K562 (cell line): ENCODE data around the gene LMAN1L. TPM values are rescaled to one million over a fixed set of nuclear protein-coding genes. Genes with fewer than 3 reads are reported as not detected.
A peak's percentile ranks its signal among the peaks of the same experiment; 100 is the strongest.

Source experiments
- ATAC-seq: fragments of 200-7000 bp; cut with Tn5 transposase; 3 replicates; pipeline ENCODE4 v1.9.1; 2020; ENCODE audit warnings: moderate library complexity
- BruUV-seq: library from RNA; stranded (reverse); fragments of 400-500 nt; replicated peaks from 2 replicates; lab custom pipeline; 2021; lab: Mats Ljungman, UMichigan
- CTCF ChIA-PET: fragments of 300-600 bp; formaldehyde crosslinking; extraction: SDS; loops from one replicate; lab custom pipeline; 2021; ENCODE audit warnings: low intra/inter-chr PET ratio; lab: Yijun Ruan, JAX
- POLR2A ChIA-PET: fragments of 300-600, 350-650 bp; sonication (Branson Sonifier 250); formaldehyde crosslinking; extraction: SDS; loops from one replicate; lab custom pipeline; 2021; ENCODE audit warnings: antibody characterized with exemption, inconsistent platforms; lab: Yijun Ruan, JAX
- DNase-seq, 4 experiments: peaks; one replicate each; pipeline versions ENCODE4 v3.0.0 to v3.0.0-alpha.2; 2011 to 2018; ENCODE audit warnings: low spot score in 3 of 4, mixed read lengths in 3 of 4; ENCODE audit errors: extremely low read depth in 1 of 4
- FAIRE-seq: peaks from 2 replicates; lab custom pipeline; 2011; peaks lifted over from hg19 to GRCh38; lab: Jason Lieb, UNC
- H2AFZ ChIP-seq: 2 replicates; pipeline ENCODE4 v1.6.0; 2011; ENCODE audit warnings: low read depth, low read length, control low read depth, inconsistent platforms
- H3K27ac ChIP-seq: fragments of 200-600 bp; 3 replicates; pipeline ENCODE4 v1.8.0; 2011; ENCODE audit warnings: low read depth, mild to moderate bottlenecking, control low read depth, inconsistent platforms, low read length, moderate library complexity, mixed read lengths; ENCODE audit errors: extremely low read depth
- H3K27me3 ChIP-seq, 2 experiments: fragments of 300-600 bp in 1 of 2; 2 replicates in 1 of 2; 3 replicates in 1 of 2; pipeline versions ENCODE4 v1.6.0 to v1.8.0; 2011; ENCODE audit warnings: inconsistent platforms in 2 of 2, low read length in 2 of 2, mild to moderate bottlenecking in 1 of 2, mixed read lengths in 1 of 2, moderate library complexity in 1 of 2; ENCODE audit not compliant: control insufficient read depth in 2 of 2, insufficient read depth in 2 of 2
- H3K36me3 ChIP-seq: fragments of 300-600 bp; 3 replicates; pipeline ENCODE4 v1.8.0; 2011; ENCODE audit warnings: mild to moderate bottlenecking, low read length, inconsistent platforms; ENCODE audit not compliant: control insufficient read depth, insufficient read depth
- H3K4me1 ChIP-seq, 2 experiments: fragments of 200-600 bp in 1 of 2; replicated peaks in 1 of 2; 2 replicates in 1 of 2; 3 replicates in 1 of 2; pipeline versions ENCODE4 v1.5.1 to v1.8.0; 2011; ENCODE audit warnings: inconsistent platforms in 2 of 2, low read length in 2 of 2, mild to moderate bottlenecking in 1 of 2, mixed read lengths in 1 of 2, moderate library complexity in 1 of 2; ENCODE audit not compliant: control insufficient read depth in 2 of 2, insufficient read depth in 2 of 2
- H3K4me2 ChIP-seq: 2 replicates; pipeline ENCODE4 v1.6.1; 2011; ENCODE audit warnings: low read length, control low read depth, inconsistent platforms, mixed read lengths; ENCODE audit not compliant: insufficient read depth
- H3K4me3 ChIP-seq: fragments of 200-600 bp; sonication (generic), shearing (Covaris generic); 2 replicates; pipeline ENCODE4 v1.5.1; 2016; ENCODE audit warnings: control low read depth, inconsistent platforms
- H3K79me2 ChIP-seq: fragments of 200-600 bp; 3 replicates; pipeline ENCODE4 v1.8.0; 2011; ENCODE audit warnings: low read length, inconsistent platforms; ENCODE audit not compliant: control insufficient read depth, insufficient read depth
- H3K9ac ChIP-seq, 2 experiments: 2 replicates each; pipeline versions ENCODE4 v1.6.0 to v1.6.1; 2011; ENCODE audit warnings: low read depth in 2 of 2, low read length in 2 of 2, control low read depth in 1 of 2, inconsistent platforms in 1 of 2, mild to moderate bottlenecking in 1 of 2, mixed read lengths in 1 of 2; ENCODE audit not compliant: insufficient read depth in 1 of 2
- H3K9me1 ChIP-seq: one replicate; pipeline ENCODE4 v1.6.0; 2011; ENCODE audit warnings: inconsistent platforms, mild to moderate bottlenecking, low read length, moderate library complexity; ENCODE audit not compliant: control insufficient read depth, insufficient read depth
- H3K9me3 ChIP-seq: replicated peaks from 2 replicates; pipeline ENCODE4 v1.5.1; 2011; ENCODE audit warnings: low read depth, low read length, inconsistent platforms; ENCODE audit not compliant: control insufficient read depth, insufficient read depth
- H4K20me1 ChIP-seq: replicated peaks from 2 replicates; pipeline ENCODE4 v1.6.1; 2011; ENCODE audit warnings: low read length, inconsistent platforms, mixed read lengths; ENCODE audit not compliant: control insufficient read depth, insufficient read depth
- ARID2 ChIP-seq: fragments of 450-650 bp; IDR thresholded peaks from 2 replicates; pipeline ENCODE4 v1.6.1; 2017; ENCODE audit warnings: antibody characterized with exemption, mild to moderate bottlenecking
- CBX3 ChIP-seq, 2 experiments: IDR thresholded peaks; 1 replicate in 1 of 2; 2 replicates in 1 of 2; pipeline ENCODE4 v1.6.1; 2012; ENCODE audit warnings: inconsistent platforms in 2 of 2, low read length in 2 of 2, borderline replicate concordance in 1 of 2, control low read depth in 1 of 2
- CBX8 ChIP-seq: fragments of 200-600 bp; sonication (generic); IDR thresholded peaks from 2 replicates; pipeline ENCODE4 v1.6.1; 2012; ENCODE audit warnings: borderline replicate concordance, mixed run types, low read depth, mild to moderate bottlenecking, moderate library complexity, mixed read lengths, low read length, control low read depth, inconsistent platforms; ENCODE audit not compliant: poor library complexity, severe bottlenecking; ENCODE audit errors: extremely low read depth
- CEBPB ChIP-seq: fragments of 450-650 bp; IDR thresholded peaks from 2 replicates; pipeline ENCODE4 v1.6.1; 2016; ENCODE audit warnings: missing genetic modification characterization, missing compliant biosample characterization
- CREBBP ChIP-seq: IDR thresholded peaks from one replicate; pipeline ENCODE4 v1.6.1; 2012; ENCODE audit warnings: low read depth, mild to moderate bottlenecking, control low read depth, inconsistent platforms, low read length
- CREM ChIP-seq: IDR thresholded peaks from 2 replicates; pipeline ENCODE4 v1.6.1; 2014; ENCODE audit warnings: antibody characterized with exemption, low read depth
- GABPA ChIP-seq: fragments of 200-800 bp; sonication (Bioruptor generic); conservative IDR thresholded peaks from 2 replicates; pipeline ENCODE4 v1.6.1; 2016; ENCODE audit warnings: low read depth, missing genetic modification characterization, missing compliant biosample characterization
- HNRNPH1 ChIP-seq: fragments of 200-400 bp; formaldehyde crosslinking; optimal IDR thresholded peaks from 2 replicates; pipeline ENCODE3; 2017; ENCODE audit warnings: low read depth, mild to moderate bottlenecking, low read length, moderate library complexity
- MCM2 ChIP-seq: fragments of 450-650 bp; IDR thresholded peaks from 2 replicates; pipeline ENCODE4 v1.6.1; 2017; ENCODE audit warnings: low read depth, mild to moderate bottlenecking
- MTA3 ChIP-seq: fragments of 450-650 bp; formaldehyde crosslinking; IDR thresholded peaks from 2 replicates; pipeline ENCODE4 v1.6.1; 2017; ENCODE audit warnings: mild to moderate bottlenecking, borderline replicate concordance
- ZNF75A ChIP-seq: fragments of 450-650 bp; formaldehyde crosslinking; IDR thresholded peaks from 2 replicates; pipeline ENCODE4 v1.4.0; 2020; ENCODE audit warnings: mild to moderate bottlenecking
- WGBS: fragments of 100-300 bp; shearing (Covaris generic); methylation state at CpG from one replicate; pipeline ENCODE4 v1.1.6; 2016; ENCODE audit warnings: low coverage, mixed read lengths; ENCODE audit not compliant: insufficient coverage; ENCODE audit errors: missing lambda C conversion rate; 5-methylcytosine and 5-hydroxymethylcytosine counted together
- in situ Hi-C: fragments of 300-500 bp; cut with MboI; formaldehyde crosslinking; loops from 4 replicates; pipeline ENCODE4 v1.15.0; 2018; ENCODE audit warnings: inconsistent platforms, mixed read lengths
- intact Hi-C: fragments of 100-400 bp; cut with micrococcal nuclease; formaldehyde crosslinking; loops from 2 replicates; pipeline ENCODE4 v1.14.2; 2022
- polyA plus RNA-seq, 8 experiments: library from polyadenylated mRNA; depleted of rRNA in 4 of 8; stranded (reverse) in 5 of 8; unstranded in 3 of 8; fragments of >200 nt; fragmentation: Nextera tagmentation in 2 of 8; fragmentation: Illumina TruSeq in 1 of 8; extraction: Ambion mirVana in 2 of 8; extraction: Trizol in 1 of 8; gene quantifications; 2 replicates each; pipeline versions ENCODE4 v1.2.1 to v1.2.3, GENCODE V29; 2011 to 2014; ENCODE audit warnings: inconsistent platforms in 1 of 8, missing spikeins in 1 of 8
- total RNA-seq, 7 experiments: library from RNA; depleted of rRNA in 6 of 7; stranded (reverse); fragments of >200 nt in 6 of 7; fragmentation: Illumina TruSeq in 2 of 7; extraction: Trizol in 2 of 7; gene quantifications; 2 replicates each; pipeline versions ENCODE4 v1.2.1 to v1.2.3, GENCODE V29; 2011 to 2021; ENCODE audit warnings: low replicate concordance in 1 of 7
- TF ChIP-seq, protein P1 (sequence below): sonication (generic); formaldehyde crosslinking; IDR thresholded peaks from 2 replicates; pipeline ENCODE4 v1.8.0; 2023; ENCODE audit warnings: mild to moderate bottlenecking, missing genetic modification reagents

The LMAN1L gene
- total and polyA plus RNA-seq, 9 of the 15 experiments (the other 6 are each of a cell fraction or from before 2014, with no cell fraction given): not detected

DNA sequence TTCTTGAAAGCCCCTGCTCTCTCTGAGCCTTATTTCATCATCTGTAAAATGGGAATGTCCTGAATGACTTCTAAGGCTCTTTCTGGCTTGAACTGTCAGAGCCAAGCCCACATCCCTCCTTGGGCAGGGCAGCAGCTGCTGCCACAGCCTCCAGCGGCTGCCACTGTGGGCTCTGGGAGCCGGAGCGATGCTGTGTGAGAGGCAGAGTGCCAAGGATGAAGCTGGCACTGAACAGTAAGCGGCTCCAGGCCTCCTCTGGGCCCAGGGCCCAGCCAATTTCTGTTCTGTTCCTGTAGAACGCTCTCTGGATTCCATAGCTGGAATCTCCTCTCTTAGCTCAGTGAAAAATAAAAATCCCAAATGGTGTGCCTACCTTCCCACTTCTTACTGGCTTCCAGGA is 18.2 kb downstream of the LMAN1L start (continued):
- TF ChIP-seq HNRNPH1: no peak
- no peak for TF ChIP-seq ZNF75A (CRISPR knock-in tag)

DNA sequence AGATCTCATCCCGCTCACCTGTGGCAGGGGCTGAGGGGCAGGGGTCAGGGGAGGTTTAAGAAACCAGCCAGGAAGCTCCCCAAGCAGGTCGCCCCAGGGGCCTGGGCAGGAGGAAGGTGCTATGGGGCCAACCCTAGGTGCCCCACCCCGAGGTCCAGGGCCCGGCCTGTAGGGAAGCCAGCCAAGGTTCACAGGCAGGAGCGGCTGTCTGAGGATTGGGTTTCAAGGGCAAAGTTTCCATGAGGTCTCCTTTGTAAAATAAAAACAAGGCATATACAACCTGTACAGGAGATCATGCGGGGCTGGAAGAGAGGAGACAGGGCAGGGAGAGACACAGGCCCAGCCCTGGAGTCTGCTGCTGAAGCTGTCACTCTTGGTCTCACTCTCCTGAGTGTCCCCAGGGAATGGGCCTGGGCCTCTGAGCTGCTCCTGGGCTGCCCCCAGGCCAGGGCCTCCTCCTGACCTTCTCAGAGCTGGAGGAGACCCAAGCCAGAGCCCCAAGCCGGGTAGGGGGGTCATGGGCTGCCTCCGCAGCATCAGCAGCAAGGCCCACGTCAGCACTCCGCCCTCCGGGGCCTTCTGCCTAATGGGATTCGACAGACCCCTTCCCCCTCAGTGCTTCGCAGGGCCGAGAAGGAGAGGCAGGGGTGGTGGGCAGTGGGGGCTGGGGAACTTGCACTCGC is 19.3 kb downstream of the LMAN1L start:
- Histone ChIP-seq H2AFZ (no peak overlapping the region), H3K9me3 (no peaks in the 10 kb centered on the region), H3K4me1 (peaks cover 0 to 8% of the 10 kb centered on the region in 2 experiments; a peak in 1 of 5 replicates), H3K4me3 (no peak overlapping the region), H3K4me2 (no peak overlapping the region), H3K9ac (peak overlapping the region in 1 of 2 experiments; percentile 43; a peak in 2 of 4 replicates), H4K20me1 (peaks cover 17% of the 10 kb centered on the region; the same call in 1 of the 2 replicates), H3K79me2 (no peaks in the 10 kb centered on the region), H3K36me3 (peaks cover 15% of the 10 kb centered on the region; the same call in 1 of the 3 replicates), H3K27me3 (peaks cover 15 to 33% of the 10 kb centered on the region in 2 experiments; a peak in 4 of 5 replicates), H3K9me1 (no peaks in the 10 kb centered on the region), H3K27ac (no peak overlapping the region)
- in situ Hi-C loops (no loop called here), intact Hi-C loops (no loop called here)
- TF ChIP-seq ARID2 (no peak), MCM2 (no peak), CEBPB (tag) (no peak), CBX3 (IDR thresholded peaks at IDR 0.05; ENCODE audit: borderline replicate concordance in 1 of 2, low read length in 2 of 2) (no peak), MTA3 (no peak), CREM (no peak), GABPA (tag) (no peak), CBX8 (no peak), CREBBP (no peak)
- TF ChIP-seq, protein P1, sequence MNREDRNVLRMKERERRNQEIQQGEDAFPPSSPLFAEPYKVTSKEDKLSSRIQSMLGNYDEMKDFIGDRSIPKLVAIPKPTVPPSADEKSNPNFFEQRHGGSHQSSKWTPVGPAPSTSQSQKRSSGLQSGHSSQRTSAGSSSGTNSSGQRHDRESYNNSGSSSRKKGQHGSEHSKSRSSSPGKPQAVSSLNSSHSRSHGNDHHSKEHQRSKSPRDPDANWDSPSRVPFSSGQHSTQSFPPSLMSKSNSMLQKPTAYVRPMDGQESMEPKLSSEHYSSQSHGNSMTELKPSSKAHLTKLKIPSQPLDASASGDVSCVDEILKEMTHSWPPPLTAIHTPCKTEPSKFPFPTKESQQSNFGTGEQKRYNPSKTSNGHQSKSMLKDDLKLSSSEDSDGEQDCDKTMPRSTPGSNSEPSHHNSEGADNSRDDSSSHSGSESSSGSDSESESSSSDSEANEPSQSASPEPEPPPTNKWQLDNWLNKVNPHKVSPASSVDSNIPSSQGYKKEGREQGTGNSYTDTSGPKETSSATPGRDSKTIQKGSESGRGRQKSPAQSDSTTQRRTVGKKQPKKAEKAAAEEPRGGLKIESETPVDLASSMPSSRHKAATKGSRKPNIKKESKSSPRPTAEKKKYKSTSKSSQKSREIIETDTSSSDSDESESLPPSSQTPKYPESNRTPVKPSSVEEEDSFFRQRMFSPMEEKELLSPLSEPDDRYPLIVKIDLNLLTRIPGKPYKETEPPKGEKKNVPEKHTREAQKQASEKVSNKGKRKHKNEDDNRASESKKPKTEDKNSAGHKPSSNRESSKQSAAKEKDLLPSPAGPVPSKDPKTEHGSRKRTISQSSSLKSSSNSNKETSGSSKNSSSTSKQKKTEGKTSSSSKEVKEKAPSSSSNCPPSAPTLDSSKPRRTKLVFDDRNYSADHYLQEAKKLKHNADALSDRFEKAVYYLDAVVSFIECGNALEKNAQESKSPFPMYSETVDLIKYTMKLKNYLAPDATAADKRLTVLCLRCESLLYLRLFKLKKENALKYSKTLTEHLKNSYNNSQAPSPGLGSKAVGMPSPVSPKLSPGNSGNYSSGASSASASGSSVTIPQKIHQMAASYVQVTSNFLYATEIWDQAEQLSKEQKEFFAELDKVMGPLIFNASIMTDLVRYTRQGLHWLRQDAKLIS (CRISPR knock-in tag): no peak
- FAIRE-seq: no peak
- DNase-seq: no peak
- 24% methylated on average over 14 of the region's 15 CpGs for WGBS
- no peak for ATAC-seq
- POLR2A ChIA-PET: no interaction called here
- BruUV-seq: no TSS peak
- CTCF ChIA-PET: no interaction called here
